IMR-90 (cell line): ENCODE measurements around the gene MAN1C1. TPM values are rescaled to one million over a fixed set of nuclear protein-coding genes. Genes with fewer than 3 reads are reported as not detected.

Source experiments
- ATAC-seq: fragments of 200-7000 bp; cut with Tn5 transposase; 2 replicates; pipeline ENCODE4 v1.9.1; 2020; ENCODE audit warnings: low read depth, mild to moderate bottlenecking, moderate library complexity
- BruUV-seq: library from RNA; stranded (reverse); fragments of 400-500 nt; replicated peaks from 2 replicates; lab custom pipeline; 2021; lab: Mats Ljungman, UMichigan
- CTCF ChIA-PET: fragments of 300-600 bp; formaldehyde crosslinking; extraction: SDS; loops from one replicate; lab custom pipeline; 2021; ENCODE audit warnings: antibody characterized with exemption; lab: Yijun Ruan, JAX
- POLR2A ChIA-PET: fragments of 300-600 bp; sonication (Branson Sonifier 250); formaldehyde crosslinking; loops from one replicate; lab custom pipeline; 2022; ENCODE audit warnings: antibody characterized with exemption; ENCODE audit not compliant: unreplicated experiment; lab: Charles Lee
- DNase-seq: peaks from one replicate; pipeline ENCODE4 v3.0.0; 2013
- H2AFZ ChIP-seq: replicated peaks from 2 replicates; pipeline ENCODE3; 2013; ENCODE audit warnings: low read length, mild to moderate bottlenecking; ENCODE audit not compliant: poor library complexity
- H2AK5ac ChIP-seq: 2 replicates; pipeline ENCODE4 v1.6.1; 2013; ENCODE audit warnings: low read depth, low read length, inconsistent platforms
- H2AK9ac ChIP-seq: replicated peaks from 2 replicates; pipeline ENCODE3; 2013; ENCODE audit warnings: mild to moderate bottlenecking, low read depth, low read length, moderate library complexity; ENCODE audit not compliant: poor library complexity
- H2BK120ac ChIP-seq: 2 replicates; pipeline ENCODE4 v1.6.1; 2013; ENCODE audit warnings: low read depth, low read length, inconsistent platforms
- H2BK15ac ChIP-seq: 3 replicates; pipeline ENCODE4 v1.6.1; 2013; ENCODE audit warnings: low read depth, low read length, inconsistent platforms
- H2BK20ac ChIP-seq: 2 replicates; pipeline ENCODE4 v1.6.1; 2013; ENCODE audit warnings: low read depth, mild to moderate bottlenecking, inconsistent platforms, low read length, moderate library complexity
- H2BK5ac ChIP-seq: 2 replicates; pipeline ENCODE4 v1.6.1; 2013; ENCODE audit warnings: mild to moderate bottlenecking, low read depth, low read length, inconsistent platforms; ENCODE audit not compliant: poor library complexity, severe bottlenecking
- H3K14ac ChIP-seq: replicated peaks from 2 replicates; pipeline ENCODE4 v1.6.1; 2013; ENCODE audit warnings: low read depth, low read length, inconsistent platforms
- H3K18ac ChIP-seq: 2 replicates; pipeline ENCODE4 v1.6.1; 2013; ENCODE audit warnings: low read depth, low read length, control low read depth
- H3K23ac ChIP-seq: 2 replicates; pipeline ENCODE4 v1.6.1; 2013; ENCODE audit warnings: low read depth, low read length, inconsistent platforms
- H3K27ac ChIP-seq: 2 replicates; pipeline ENCODE4 v1.5.1; 2013; ENCODE audit warnings: mild to moderate bottlenecking, control low read depth, low read length; ENCODE audit not compliant: insufficient read depth
- H3K27me3 ChIP-seq: 2 replicates; pipeline ENCODE4 v1.6.1; 2013; ENCODE audit warnings: low read length; ENCODE audit not compliant: control insufficient read depth, insufficient read depth
- H3K36me3 ChIP-seq: 2 replicates; pipeline ENCODE4 v1.6.1; 2013; ENCODE audit warnings: low read length, mixed read lengths; ENCODE audit not compliant: control insufficient read depth, insufficient read depth
- H3K4ac ChIP-seq: 2 replicates; pipeline ENCODE4 v1.6.1; 2013; ENCODE audit warnings: low read depth, low read length, inconsistent platforms
- H3K4me1 ChIP-seq: 2 replicates; pipeline ENCODE4 v1.6.1; 2013; ENCODE audit warnings: low read length, mixed read lengths; ENCODE audit not compliant: control insufficient read depth, insufficient read depth
- H3K4me2 ChIP-seq: 2 replicates; pipeline ENCODE4 v1.6.1; 2013; ENCODE audit warnings: low read depth, mild to moderate bottlenecking, control low read depth, low read length, moderate library complexity
- H3K4me3 ChIP-seq: 2 replicates; pipeline ENCODE4 v1.5.1; 2013; ENCODE audit warnings: low read depth, mild to moderate bottlenecking, control low read depth, low read length, moderate library complexity; ENCODE audit not compliant: insufficient read depth
- H3K56ac ChIP-seq: 2 replicates; pipeline ENCODE4 v1.6.1; 2013; ENCODE audit warnings: low read length, inconsistent platforms; ENCODE audit not compliant: insufficient read depth; ENCODE audit errors: extremely low read depth
- H3K79me1 ChIP-seq, 2 experiments: 2 replicates each; pipeline ENCODE4 v1.6.1; 2013; ENCODE audit warnings: low read length in 2 of 2, inconsistent platforms in 1 of 2, low read depth in 1 of 2
- H3K9ac ChIP-seq: 2 replicates; pipeline ENCODE4 v1.6.1; 2013; ENCODE audit warnings: low read depth, low read length, control low read depth
- H3K9me1 ChIP-seq: 2 replicates; pipeline ENCODE4 v1.6.1; 2013; ENCODE audit warnings: low read length, inconsistent platforms; ENCODE audit not compliant: insufficient read depth
- H3K9me3 ChIP-seq: 2 replicates; pipeline ENCODE4 v1.6.1; 2013; ENCODE audit warnings: low read length; ENCODE audit not compliant: control insufficient read depth, insufficient read depth
- H4K20me1 ChIP-seq: 2 replicates; pipeline ENCODE4 v1.6.1; 2013; ENCODE audit warnings: low read length, inconsistent platforms; ENCODE audit not compliant: insufficient read depth
- H4K5ac ChIP-seq: 2 replicates; pipeline ENCODE4 v1.6.1; 2013; ENCODE audit warnings: mild to moderate bottlenecking, low read depth, low read length, control low read depth
- H4K8ac ChIP-seq, 2 experiments: 2 replicates each; pipeline ENCODE4 v1.6.1; 2013; ENCODE audit warnings: low read depth in 2 of 2, low read length in 2 of 2, control low read depth in 1 of 2, inconsistent platforms in 1 of 2
- H4K91ac ChIP-seq: 2 replicates; pipeline ENCODE4 v1.6.1; 2013; ENCODE audit warnings: low read depth, low read length, inconsistent platforms; ENCODE audit not compliant: insufficient read depth
- BHLHE40 ChIP-seq: fragments of 150-350 bp; IDR thresholded peaks from 2 replicates; pipeline ENCODE4 v1.6.1; 2016; ENCODE audit warnings: mild to moderate bottlenecking, low read depth, low read length
- CEBPB ChIP-seq: IDR thresholded peaks from 2 replicates; pipeline ENCODE4 v1.6.1; 2012; ENCODE audit warnings: low read depth, low read length, improper control_type of control experiment
- CHD1 ChIP-seq: IDR thresholded peaks from 2 replicates; pipeline ENCODE4 v1.6.1; 2012; ENCODE audit warnings: low read depth, low read length, improper control_type of control experiment
- FOS ChIP-seq: fragments of 150-350 bp; IDR thresholded peaks from 2 replicates; pipeline ENCODE4 v1.6.1; 2016; ENCODE audit warnings: low read depth, low read length
- MAFK ChIP-seq: IDR thresholded peaks from 2 replicates; pipeline ENCODE4 v1.6.1; 2012; ENCODE audit warnings: low read depth, low read length, improper control_type of control experiment
- MAZ ChIP-seq: IDR thresholded peaks from 2 replicates; pipeline ENCODE4 v1.6.1; 2012; ENCODE audit warnings: low read depth, mild to moderate bottlenecking, low read length, improper control_type of control experiment, moderate library complexity, borderline replicate concordance
- MXI1 ChIP-seq: IDR thresholded peaks from 2 replicates; pipeline ENCODE4 v1.6.1; 2012; ENCODE audit warnings: low read depth, mild to moderate bottlenecking, low read length, moderate library complexity, borderline replicate concordance
- NFE2L2 ChIP-seq: fragments of 150-350 bp; IDR thresholded peaks from 2 replicates; pipeline ENCODE4 v1.6.1; 2016; ENCODE audit warnings: low read depth, mild to moderate bottlenecking, low read length
- POLR2A ChIP-seq: IDR thresholded peaks from 2 replicates; pipeline ENCODE4 v1.6.1; 2012; ENCODE audit warnings: mild to moderate bottlenecking, low read depth, low read length
- RAD21 ChIP-seq: IDR thresholded peaks from 2 replicates; pipeline ENCODE4 v1.6.1; 2012; ENCODE audit warnings: low read length, improper control_type of control experiment
- RFX5 ChIP-seq: IDR thresholded peaks from 2 replicates; pipeline ENCODE4 v1.8.0; 2012; ENCODE audit warnings: low read depth, mild to moderate bottlenecking, low read length, moderate library complexity
- SMC3 ChIP-seq: fragments of 150-350 bp; IDR thresholded peaks from 2 replicates; pipeline ENCODE4 v1.6.1; 2016; ENCODE audit warnings: low read depth, mild to moderate bottlenecking, antibody characterized with exemption, low read length, moderate library complexity
- WGBS, 2 experiments: methylation state at CpG; one replicate each; pipeline versions ENCODE4 v1.1.5 to v1.1.7; 2013; ENCODE audit warnings: missing lambda C conversion rate in 2 of 2; ENCODE audit not compliant: insufficient read length in 1 of 2; ENCODE audit errors: extremely low coverage in 2 of 2; 5-methylcytosine and 5-hydroxymethylcytosine counted together
- dilution Hi-C: fragments of 300-500 bp; cut with HindIII; formaldehyde crosslinking; loops from one replicate; pipeline ENCODE4 v1.14.3; 2018; ENCODE audit warnings: low sequenced_read_pairs; ENCODE audit not compliant: unreplicated experiment
- in situ Hi-C: fragments of 300-500 bp; cut with MboI; formaldehyde crosslinking; loops from 3 replicates; pipeline ENCODE4 v1.14.3; 2019; ENCODE audit warnings: low sequenced_read_pairs, inconsistent platforms, mixed read lengths
- intact Hi-C: fragments of 100-400 bp; cut with micrococcal nuclease; formaldehyde crosslinking; loops from 2 replicates; pipeline ENCODE4 v1.10.0; 2022
- polyA plus RNA-seq, 3 experiments: library from polyadenylated mRNA; depleted of rRNA; stranded (reverse); fragments of >200 nt; gene quantifications; 2 replicates each; pipeline ENCODE4 v1.2.3, GENCODE V29; 2012; ENCODE audit warnings: low replicate concordance in 1 of 3
- total RNA-seq: library from RNA; depleted of rRNA; stranded (reverse); fragments of >200 nt; gene quantifications from 2 replicates; pipeline ENCODE4 v1.2.3, GENCODE V29; 2012
- TF ChIP-seq, protein P1 (sequence below): fragments of 150-350 bp; IDR thresholded peaks from 2 replicates; pipeline ENCODE4 v1.6.1; 2017; ENCODE audit warnings: mild to moderate bottlenecking, antibody characterized with exemption, low read length, low read depth
- TF ChIP-seq, protein P2 (sequence below): conservative IDR thresholded peaks from 2 replicates; pipeline ENCODE4 v1.5.1; 2012; ENCODE audit warnings: mild to moderate bottlenecking, low read depth, low read length, improper control_type of control experiment
- TF ChIP-seq, protein P3 (sequence below): fragments of 150-350 bp; IDR thresholded peaks from 2 replicates; pipeline ENCODE4 v1.6.1; 2016; ENCODE audit warnings: low read depth, mild to moderate bottlenecking, low read length, moderate library complexity, borderline replicate concordance

Gene MAN1C1
- total and polyA plus RNA-seq, 2 of the 4 experiments (the other 2 are of a cell fraction), result 3.2 to 11.3 TPM

DNA sequence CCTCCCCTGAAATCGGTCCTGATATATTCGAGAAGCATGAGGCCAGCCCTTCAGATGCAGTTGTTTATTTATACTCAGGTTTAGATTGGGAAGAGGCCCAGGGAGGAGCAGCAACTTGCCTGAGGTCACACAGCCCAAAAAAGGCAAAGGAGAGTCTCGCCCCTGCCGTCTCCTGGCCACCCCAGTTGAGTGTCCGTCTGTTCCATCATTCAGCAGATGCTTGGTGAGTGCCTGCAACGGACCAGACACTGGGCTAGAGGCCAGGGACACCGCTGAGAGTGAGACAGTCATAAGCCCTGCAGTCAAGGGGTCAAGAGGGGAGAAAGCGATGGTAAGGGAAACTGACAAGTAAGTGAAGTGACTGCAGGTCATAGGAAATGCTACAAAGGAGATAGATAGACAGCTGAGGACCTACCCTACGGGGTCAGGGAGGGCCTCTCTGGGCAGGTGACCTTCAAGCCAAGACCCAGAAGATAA lies 168.0 kb downstream of the MAN1C1 start:
- peak; percentile 60 for DNase-seq
- Histone ChIP-seq H3K9ac (no peak overlapping the region), H2BK15ac (no peak overlapping the region)

More for the DNA sequence above, 168.0 kb downstream of the MAN1C1 start:
- Histone ChIP-seq H2AFZ (peak overlapping the region; percentile 46), H3K9me3 (no peaks in the 10 kb centered on the region), H3K14ac (no peak overlapping the region), H4K8ac (no peak overlapping the region), H2AK5ac (peak overlapping the region; percentile 3; the same call in 1 of the 2 replicates), H3K27me3 (no peaks in the 10 kb centered on the region), H3K79me1 (no peaks in the 10 kb centered on the region), H3K4me2 (no peak overlapping the region), H3K27ac (no peak overlapping the region), H4K20me1 (no peaks in the 10 kb centered on the region; the same call in 1 of the 2 replicates), H4K91ac (no peak overlapping the region), H2AK9ac (peak overlapping the region; percentile 7), H4K5ac (no peak overlapping the region), H3K4ac (peak overlapping the region; percentile 15; the same call in 1 of the 2 replicates), H3K36me3 (peaks cover 19% of the 10 kb centered on the region; the same call in 1 of the 2 replicates), H3K18ac (no peak overlapping the region), H3K4me3 (no peak overlapping the region), H2BK120ac (0 out of 2 replicates have a peak overlapping the region, but pooled peaks have one; percentile 14), H3K23ac (no peak overlapping the region), H3K4me1 (peaks cover 17% of the 10 kb centered on the region), H3K56ac (no peak overlapping the region), H3K9me1 (peaks cover 10% of the 10 kb centered on the region), H2BK20ac (no peak overlapping the region), H2BK5ac (no peak overlapping the region)
- peak; percentile 30 for ATAC-seq
- TF ChIP-seq, protein P1, sequence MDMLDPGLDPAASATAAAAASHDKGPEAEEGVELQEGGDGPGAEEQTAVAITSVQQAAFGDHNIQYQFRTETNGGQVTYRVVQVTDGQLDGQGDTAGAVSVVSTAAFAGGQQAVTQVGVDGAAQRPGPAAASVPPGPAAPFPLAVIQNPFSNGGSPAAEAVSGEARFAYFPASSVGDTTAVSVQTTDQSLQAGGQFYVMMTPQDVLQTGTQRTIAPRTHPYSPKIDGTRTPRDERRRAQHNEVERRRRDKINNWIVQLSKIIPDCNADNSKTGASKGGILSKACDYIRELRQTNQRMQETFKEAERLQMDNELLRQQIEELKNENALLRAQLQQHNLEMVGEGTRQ, result no peak
- no peak for TF ChIP-seq BHLHE40
- TF ChIP-seq FOS, result no peak
- TF ChIP-seq NFE2L2, result no peak
- TF ChIP-seq MAZ, result no peak
- no peak for TF ChIP-seq CHD1
- no peak for TF ChIP-seq RFX5
- no peak for TF ChIP-seq MXI1
- TF ChIP-seq CEBPB, result no peak
- TF ChIP-seq, protein P2, sequence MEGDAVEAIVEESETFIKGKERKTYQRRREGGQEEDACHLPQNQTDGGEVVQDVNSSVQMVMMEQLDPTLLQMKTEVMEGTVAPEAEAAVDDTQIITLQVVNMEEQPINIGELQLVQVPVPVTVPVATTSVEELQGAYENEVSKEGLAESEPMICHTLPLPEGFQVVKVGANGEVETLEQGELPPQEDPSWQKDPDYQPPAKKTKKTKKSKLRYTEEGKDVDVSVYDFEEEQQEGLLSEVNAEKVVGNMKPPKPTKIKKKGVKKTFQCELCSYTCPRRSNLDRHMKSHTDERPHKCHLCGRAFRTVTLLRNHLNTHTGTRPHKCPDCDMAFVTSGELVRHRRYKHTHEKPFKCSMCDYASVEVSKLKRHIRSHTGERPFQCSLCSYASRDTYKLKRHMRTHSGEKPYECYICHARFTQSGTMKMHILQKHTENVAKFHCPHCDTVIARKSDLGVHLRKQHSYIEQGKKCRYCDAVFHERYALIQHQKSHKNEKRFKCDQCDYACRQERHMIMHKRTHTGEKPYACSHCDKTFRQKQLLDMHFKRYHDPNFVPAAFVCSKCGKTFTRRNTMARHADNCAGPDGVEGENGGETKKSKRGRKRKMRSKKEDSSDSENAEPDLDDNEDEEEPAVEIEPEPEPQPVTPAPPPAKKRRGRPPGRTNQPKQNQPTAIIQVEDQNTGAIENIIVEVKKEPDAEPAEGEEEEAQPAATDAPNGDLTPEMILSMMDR, result no peak
- no peak for TF ChIP-seq SMC3
- TF ChIP-seq MAFK, result no peak
- no peak for TF ChIP-seq RAD21
- TF ChIP-seq POLR2A, result no peak
- TF ChIP-seq, protein P3, sequence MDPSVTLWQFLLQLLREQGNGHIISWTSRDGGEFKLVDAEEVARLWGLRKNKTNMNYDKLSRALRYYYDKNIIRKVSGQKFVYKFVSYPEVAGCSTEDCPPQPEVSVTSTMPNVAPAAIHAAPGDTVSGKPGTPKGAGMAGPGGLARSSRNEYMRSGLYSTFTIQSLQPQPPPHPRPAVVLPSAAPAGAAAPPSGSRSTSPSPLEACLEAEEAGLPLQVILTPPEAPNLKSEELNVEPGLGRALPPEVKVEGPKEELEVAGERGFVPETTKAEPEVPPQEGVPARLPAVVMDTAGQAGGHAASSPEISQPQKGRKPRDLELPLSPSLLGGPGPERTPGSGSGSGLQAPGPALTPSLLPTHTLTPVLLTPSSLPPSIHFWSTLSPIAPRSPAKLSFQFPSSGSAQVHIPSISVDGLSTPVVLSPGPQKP, result no peak
- POLR2A ChIA-PET, result no interaction called here
- BruUV-seq, result TSS peak; percentile 49
- CTCF ChIA-PET, result no interaction called here
- dilution Hi-C loops (no loop called here), intact Hi-C loops (no loop called here), in situ Hi-C loops (no loop called here)
- WGBS, 2 experiments, result no CpG with 5 or more reads among the region's 9 CpGs
